GOT3 (cell line): ENCODE results near the gene CACUL1.
"Not testable (repeated sequence)": the region's sequence is repeated elsewhere in the genome, so short reads cannot be mapped to it uniquely, and the experiment has no call there.

Source experiments
- DNase-seq: peaks from one replicate; lab custom pipeline; 2025; ENCODE audit warnings: mixed read lengths; lab: John Stamatoyannopoulos, UW

CACUL1 gene

DNA sequence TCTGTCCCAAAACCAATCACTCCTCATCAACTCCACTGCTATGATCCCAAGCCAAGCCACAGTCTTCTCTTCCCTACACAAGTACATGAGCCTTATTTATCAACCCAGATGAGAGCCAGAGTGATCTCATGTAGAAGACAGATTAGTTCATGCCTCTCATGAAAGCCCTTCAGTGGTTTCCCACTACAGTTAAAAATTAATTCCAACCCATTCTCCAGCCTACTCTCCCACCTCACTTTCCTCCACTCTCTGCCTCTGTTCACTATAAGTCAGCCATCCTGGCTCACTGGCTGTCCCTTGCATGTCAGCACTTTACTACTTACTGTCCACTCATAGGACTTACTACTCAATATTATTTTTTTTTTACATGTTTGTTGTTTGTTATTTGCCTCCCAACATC is 67.3 kb downstream of the CACUL1 start:
- DNase-seq, result no peak

DNA sequence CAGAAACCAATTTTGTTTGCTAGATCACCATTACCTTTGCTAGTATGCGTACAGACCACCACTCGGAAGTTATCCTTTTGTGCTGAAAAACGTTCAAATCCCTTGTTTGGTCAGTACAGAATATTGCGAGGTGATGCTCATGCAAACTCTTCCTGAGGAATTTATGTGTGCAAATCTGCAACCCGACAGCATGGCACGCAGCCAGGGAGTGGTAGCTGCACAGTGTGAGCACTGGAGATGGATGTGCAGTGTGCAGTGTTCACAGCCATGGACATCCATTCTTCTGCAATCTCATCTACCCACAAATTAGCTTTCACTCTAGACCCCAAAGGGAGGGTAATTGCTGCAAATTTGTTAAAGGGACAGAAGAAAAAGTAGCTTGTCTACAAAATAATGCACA is 72.2 kb downstream of the CACUL1 start:
- DNase-seq, result no peak

DNA sequence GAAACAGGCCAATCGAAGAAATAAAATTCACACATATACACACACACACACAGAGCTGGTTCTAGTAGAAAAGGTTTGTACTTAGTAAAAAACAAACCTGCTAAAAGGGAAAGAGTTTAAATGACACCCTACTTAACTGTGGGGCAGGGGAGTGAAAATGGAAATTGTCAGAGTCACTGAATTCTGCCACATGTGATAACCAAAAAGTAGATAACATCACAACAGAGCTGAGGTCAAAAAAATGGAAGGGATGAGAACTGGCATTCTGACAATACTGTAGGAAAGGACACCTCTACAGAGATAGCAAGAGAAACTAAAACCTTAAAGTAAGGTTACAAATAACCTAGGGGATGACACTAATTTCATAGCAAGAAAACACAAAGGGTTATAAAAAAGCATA is 74.6 kb downstream of the CACUL1 start:
- DNase-seq, result no peak

DNA sequence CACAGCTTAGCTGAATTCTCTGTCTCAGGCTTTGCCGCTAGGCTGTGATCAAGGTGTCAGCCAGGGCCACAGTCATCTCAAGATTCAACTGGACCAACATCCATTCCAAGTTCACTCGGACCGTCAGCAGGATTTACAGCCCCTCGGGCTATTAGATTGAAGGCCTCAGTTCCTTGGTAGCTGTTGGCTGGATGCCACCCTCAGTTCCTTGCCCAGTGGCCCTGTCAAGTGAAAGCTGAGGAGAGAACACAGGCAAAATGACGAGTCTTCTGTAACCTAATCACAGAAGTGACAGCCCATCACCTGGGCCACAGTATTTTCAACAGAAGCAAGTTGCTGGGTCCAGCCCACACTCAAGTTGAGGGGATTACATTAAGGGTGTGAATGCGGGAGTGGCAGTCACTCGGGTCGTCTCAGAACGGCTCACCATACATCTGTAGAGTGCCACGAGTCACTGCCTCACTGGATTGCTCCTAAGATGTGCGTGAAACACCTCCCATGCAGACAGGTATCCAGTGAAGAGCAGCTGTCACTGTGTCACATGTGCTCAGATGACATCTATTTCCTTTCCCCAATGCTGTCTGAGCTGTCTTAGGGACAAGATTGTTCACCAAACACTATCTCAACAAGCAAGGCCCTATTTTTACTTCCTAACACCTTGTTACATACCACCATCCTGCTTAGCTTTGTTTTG is 80.4 kb downstream of the CACUL1 start:
- no peak for DNase-seq

DNA sequence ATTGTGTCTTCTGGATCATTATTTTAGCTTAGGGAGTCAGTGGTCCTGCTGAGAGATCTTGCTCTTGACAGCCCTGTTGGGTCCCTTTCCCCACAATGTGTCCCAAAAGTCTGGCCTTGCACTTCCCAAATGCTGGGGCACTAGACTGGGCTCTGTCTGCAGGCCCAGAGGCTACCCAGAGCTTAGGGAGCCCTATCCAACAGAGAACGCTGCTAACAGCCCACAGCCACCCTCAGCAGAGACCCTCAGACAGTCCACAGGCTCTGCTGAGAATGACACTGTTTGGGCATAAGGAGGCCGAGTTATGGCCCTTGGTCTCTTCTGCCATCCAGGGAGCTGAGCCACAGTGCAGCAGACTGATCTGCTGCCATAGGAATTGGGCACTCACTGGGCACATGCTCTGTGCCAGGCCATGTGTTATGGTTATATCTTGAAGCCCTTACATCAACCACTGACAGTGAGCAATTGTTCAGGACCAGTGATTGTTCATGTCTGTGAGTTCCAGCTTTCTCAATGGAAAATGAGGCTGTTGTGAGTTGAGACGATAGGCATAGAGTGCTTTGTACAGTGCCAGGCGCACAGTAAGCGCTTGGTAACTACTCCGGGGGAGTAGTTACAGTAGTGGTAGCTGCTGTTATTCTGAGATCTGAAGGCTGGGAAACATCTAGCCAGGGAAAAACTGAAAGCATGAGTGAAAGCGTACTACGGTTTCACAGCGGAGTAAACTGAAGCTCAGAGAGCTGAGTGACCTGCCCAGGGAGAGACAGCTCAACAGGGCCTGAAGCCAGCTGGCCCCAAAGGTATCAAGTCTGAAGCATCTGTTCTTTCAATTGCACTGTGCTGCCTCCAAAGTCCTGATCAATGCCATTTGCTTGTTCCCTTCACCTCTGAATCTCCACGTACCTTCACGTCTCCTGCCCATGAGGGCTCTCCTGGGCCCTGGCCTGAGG is 81.7 kb downstream of the CACUL1 start:
- DNase-seq, result no peak

DNA sequence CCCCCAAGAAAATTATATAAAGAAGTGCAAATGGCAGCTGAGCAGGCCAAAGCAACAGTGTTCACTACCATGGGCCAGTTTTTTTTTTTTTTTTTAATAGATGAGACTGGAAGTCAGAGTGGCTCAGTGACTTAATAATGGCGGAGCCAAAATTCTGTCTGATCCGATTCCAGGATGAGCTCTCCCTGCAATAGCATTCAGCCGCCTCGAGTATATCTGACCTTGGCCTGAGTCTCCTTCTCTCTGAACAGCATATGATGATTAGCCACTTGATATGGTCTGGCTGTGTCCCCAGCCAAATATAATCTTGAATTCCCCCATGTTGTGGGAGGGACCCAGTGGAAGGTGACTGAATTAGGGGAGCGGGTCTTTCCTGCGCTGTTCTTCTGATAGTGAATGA is 82.6 kb downstream of the CACUL1 start:
- DNase-seq, result no peak

DNA sequence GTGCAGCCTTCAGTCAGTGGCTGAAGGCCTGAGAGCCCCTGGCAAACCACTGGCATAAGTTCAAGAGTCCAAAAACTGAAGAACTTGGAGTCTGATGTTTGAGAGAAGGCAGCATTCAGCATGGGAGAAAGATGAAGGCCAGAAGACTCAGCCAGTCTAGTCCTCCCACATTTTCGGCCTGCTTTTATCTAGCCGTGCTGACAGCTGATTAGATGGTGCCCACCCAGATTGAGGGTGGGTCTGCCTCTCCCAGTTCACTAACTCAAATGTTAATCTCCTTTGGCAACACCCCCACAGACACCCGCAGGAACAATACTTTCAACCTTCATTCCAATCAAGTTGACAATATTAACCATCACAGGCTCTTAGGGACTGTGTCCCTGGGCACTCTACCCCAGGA is 83.5 kb downstream of the CACUL1 start:
- not testable (repeated sequence) for DNase-seq

DNA sequence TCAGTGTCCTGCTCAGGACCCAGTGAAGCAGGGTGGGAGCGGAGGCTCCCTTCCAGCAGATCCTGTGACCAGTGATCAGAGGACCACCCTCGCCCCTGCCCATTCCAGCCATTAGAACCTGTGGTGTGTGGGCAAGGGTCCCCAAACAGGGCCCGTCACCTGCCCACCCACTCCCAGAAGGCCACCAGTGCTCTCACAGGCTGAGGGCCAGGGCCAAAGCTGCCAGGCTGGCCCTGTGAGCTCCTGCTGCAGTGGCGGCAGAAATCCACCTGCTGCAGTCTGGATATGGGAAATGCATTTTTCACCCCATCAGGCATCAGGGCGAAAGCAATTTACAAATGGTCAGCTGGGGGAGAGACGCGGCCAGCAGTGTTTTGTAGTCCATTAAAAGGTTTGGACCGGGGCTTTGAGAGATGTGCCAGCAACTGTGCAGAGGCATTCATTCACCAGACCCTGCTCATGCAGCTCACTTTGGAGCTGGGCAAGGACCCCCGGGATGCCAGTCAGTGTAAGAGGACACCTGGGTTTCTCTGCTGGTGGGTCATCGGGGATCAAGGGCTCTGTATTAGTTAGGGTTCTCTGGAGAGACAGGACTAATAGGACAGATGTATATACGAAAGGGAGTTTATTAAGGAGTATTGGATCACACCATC is 84.2 kb downstream of the CACUL1 start:
- DNase-seq, result no peak

DNA sequence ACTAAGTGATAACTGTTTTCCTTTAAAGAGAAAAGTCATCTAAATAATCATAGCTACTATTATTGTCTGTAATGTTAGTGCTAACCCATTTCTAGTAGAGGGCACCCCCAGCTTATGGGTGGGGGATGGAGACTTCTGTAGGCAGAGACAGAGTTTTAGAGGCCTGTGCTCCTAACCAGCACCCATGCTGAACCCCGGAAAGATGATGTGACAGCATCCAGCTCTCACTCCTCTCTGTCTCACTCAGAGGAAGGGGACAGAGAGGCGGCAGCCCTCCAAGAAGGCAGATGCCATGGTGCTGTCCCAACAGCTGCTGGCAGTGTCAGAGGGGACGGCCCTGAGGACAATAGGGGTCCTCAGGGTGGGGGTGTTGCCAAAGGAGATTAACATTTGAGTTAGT is 84.9 kb downstream of the CACUL1 start:
- no peak for DNase-seq

DNA sequence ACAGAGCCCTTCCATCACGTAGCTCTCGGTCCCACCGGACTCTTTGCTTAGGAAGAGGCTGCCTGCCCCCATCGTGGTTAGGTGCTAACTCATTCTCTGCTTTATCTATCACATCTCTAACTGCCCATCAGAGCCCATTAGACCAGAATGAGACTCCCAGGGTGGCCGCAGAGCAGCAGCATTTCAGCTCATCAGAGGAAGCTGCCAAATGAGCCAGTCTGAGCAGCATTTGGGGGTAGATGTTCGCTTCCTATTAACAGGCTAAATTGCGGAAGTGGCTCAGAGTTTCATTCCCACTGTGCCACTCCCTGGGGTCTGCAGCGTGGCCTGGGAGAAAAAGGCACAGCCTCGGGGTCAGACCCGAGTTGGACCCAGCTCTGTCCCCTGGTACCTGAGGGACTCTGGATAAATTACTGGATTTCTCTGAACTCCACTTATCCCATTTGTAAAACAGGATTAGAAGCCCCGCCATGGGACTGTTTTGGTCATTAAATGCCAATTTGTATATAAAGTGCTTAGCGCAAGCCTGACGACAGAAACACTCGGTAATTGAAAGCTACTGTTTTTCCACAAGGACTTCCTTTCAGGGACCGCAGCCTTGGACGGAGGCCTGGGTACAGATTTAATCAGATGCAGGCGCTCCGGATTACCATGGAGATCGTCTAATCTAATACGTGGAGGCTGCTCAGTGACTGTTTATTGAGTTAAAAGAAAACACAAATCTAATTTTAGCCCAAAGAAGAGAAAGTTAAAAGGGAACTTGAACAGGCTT is 85.6 kb downstream of the CACUL1 start:
- DNase-seq, result no peak

DNA sequence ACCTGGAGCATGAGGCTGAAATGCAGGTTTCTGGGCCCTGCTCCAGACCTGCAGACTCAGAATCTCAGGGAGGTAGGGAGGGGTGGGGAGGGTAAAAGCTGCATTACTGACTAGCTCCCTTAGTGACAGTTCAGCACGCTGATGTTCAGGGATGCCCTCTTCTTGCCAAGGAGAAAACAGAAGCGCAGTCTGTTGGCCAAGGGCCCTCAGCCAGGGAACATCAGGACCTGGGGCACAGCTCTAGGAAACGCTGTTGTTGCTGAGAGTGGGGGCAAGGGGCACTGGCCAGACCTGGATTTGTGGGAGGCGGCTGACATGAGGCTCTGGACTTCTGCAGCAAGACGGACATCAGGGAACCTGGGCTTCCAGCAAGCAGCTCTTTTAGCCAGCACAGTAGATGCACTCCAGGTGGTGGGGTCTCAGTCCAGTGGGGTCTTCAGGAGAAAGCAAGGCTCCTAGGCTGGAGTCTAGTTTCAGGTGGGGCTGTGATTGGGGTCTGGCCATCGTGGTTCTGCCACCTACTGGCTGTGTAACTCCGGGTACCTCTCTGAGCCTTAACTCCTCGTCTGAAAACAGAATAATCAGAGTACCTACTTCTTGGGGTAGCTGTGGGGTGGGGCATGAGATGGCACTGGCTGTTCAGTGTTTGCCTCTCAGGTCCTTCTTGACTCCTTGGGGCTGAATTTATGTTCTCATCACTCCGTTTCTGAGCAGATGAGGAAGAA is 86.4 kb downstream of the CACUL1 start:
- no peak for DNase-seq

DNA sequence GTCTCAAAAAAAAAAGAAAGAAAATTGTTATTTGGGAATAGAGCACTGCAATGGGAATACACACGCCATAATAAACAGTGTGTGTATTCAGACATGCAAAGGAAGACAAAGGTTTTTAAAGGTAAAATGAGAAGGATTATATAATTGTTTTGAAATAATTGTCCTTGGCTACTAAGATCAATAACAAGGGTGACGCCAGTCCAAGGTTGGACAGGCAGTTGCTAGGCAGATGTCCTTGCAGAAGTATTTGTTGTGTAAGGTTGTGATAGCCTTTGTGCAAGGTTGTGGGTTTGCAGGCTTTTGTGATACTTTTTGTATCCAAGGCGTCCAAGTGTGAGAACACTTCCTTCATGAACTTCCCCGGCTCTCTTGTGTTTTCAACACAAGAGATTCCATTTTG is 87.0 kb downstream of the CACUL1 start:
- DNase-seq, result no peak

DNA sequence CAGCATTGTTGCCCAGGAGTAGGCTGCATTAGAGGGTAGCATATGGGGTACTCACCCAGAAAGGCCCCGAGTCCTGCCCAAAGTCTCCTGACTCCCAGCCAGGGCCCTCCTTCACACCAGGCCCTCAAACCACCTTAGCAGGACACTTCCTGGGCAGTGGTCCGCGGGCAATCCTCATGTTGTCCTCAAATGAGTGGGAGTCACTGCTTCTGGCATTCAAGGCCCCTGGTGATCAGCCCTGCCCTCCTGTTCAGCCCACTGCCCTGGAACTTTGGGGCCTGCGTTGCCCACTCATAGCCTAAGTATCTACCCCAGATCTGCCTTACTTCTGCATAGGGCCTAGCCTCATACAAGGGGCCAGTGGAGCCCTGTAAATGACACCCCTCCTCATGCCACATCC is 88.4 kb downstream of the CACUL1 start:
- no peak for DNase-seq

DNA sequence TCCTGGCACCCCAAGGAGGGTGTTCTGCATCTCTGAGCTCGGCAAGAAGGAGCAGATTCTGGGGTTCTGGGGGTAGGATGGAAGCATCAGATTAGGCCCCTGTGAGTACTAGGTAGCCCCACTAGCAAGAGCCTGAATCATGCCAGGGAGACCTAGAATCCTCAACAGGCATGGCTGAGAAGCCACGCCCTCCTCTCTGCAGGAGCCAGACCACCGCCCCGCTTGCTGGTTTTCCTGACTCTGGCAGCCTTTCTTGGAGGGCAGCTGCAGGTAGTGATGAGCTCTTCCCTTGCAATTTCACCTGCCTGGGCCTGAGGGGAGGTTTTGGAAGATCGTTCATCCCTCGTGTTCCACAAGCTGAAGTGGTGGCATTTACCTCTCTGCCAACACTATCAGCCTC is 90.4 kb downstream of the CACUL1 start:
- no peak for DNase-seq

DNA sequence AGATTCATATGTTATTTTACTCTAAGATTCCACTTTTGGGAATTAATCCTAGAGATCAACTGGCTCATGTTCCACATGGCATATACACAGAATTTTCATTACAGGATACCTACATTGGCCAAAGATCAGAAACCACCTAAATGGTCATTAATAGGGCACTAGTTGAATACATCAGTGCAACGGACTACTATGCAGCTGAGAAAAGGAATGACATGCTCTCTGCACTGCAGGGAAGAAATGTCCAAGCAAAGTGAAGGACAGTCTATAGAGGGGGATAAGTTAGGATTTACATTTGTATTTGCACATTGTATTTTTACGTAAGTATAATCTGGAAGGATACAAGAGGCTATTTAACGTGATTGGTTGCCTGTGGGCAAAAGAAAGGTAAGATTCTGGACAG is 91.6 kb downstream of the CACUL1 start:
- DNase-seq, result no peak

DNA sequence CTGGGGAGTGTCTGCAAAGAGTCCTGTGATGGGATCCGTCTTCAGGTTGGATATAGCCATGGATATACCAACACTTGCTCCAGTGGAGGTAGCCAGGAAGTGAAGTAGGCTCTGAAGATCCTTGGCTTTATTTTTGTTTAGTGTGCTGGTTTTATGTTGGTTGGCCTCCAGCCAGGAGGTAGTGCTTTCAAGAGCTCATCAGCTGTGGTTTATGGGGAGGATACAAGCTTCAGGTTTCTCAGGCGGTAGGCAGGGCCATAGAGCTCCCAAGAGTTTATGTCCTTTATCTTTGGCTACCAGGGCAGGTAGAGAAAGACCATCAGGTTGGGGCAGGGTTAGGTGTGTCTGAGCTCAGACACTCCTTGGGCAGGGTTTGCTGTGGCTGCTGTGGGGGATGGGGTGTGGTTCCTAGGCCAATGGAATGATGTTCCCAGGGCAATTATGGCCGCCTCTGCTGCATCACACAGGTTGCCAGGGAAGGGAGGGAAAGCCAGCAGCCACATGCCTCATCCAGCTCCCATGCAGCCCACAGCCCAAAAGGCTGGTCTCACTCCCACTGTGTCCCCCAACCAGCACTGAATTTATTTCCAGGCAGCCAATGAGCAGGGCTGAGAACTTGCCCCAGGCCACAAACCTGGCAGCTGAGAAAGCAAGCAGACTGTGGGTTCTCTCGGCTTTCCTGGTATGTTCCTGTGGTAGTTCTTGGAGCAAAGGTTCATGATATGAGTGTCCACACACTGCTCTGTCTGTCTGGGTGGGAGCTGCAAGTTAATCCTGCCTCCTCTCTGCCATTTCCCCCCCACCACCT is 92.3 kb downstream of the CACUL1 start:
- DNase-seq, result no peak

DNA sequence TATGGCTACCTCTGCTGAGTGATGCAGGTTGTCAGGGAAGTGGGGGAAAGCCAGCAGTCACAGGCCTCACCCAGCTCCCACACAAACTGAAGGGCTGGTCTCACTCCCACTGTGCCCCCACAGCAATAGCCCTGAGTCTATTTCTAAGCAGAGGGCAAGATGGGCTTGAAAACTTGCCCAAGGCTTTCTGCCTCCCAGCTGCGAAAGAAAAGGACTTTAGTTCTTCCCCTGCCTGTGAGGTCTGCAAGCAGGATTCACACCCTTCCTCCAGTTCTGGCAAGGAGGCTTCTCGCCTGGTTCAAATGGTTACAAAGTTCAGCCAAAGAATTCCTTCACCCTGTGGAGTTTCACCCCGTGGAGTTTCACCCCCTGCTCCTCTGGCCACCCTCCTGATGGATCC is 96.0 kb downstream of the CACUL1 start:
- DNase-seq, result no peak

DNA sequence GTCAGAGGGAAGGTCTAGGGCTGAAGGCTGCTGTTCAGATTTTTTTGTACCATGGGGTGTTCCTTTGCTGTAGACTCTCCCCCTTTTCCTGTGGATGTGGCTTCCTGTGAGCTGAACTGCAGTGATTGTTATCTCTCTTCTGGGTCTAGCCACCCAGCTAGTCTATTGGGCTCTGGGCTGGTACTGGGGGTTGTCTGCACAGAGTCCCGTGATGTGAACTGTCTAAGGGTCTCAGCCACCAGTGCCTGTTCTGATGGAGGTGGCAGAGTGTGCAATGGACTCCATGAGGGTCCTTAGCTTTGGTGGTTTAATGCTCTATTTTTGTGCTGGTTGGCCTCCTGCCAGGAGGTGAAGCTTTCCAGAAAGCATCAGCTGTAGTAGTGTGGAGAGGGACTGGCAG is 96.6 kb downstream of the CACUL1 start:
- not testable (repeated sequence) for DNase-seq

DNA sequence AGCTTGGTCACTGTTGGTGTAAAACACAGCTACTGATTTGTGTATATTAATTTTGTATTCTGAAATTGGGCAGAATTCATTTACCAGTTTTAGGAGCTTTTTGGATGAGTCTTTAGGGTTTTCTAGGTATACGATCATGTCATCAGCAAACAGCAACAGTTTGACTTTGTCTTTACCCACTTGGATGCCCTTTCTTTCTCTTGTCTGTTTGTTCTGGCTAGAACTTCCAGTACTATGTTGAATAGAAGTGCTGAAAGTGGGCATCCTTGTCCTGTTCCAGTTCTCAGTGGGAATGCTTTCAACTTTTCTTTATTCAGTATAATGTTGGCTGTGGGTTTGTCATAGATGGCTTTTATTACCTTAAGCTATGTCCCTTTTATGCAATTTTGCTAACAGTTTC is 109.5 kb downstream of the CACUL1 start:
- DNase-seq, result not testable (repeated sequence)

DNA sequence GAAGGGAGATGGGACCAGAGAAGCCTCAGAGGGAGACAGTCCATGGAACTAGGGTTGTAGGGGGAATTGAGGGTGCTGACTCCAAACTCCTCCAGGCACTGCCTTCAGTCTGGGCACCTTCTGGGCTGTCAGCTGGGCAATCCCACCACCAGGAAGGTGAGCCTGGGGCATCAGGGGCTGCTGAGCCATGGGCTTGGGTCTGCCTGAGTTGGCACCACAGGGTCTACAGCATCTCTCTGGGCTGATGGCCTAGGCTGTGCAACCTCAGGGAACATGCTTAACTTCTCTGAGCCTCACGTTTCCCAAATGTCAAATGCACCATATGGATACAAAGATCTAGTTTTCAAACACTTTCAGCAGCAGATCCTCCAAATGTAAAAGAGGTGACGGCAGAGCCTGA is 112.5 kb downstream of the CACUL1 start:
- DNase-seq, result no peak

DNA sequence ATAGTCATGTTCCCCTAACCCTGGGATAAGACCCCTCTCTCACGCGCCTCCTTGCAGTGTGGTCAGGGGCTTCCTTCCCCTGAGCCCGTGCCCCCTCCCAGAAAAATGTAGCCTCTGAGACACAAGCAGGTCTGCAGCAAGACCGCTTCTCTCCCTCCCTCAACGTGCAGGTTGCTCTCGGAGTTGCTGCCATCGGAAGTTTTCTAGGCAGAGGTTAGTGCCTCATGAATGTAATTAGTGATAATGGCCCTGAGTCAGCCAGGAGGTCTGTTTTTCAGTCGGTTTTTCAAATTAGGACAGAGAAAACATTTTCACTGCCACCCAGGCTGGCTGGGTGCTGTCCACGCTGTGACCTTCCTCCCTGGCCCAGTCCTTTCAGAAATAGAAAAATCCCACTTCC is 116.1 kb downstream of the CACUL1 start:
- no peak for DNase-seq
